OCI-LY7 (cell line): ENCODE data around the gene LRRC1. TPM values are rescaled to one million over a fixed set of nuclear protein-coding genes. Genes with fewer than 3 reads are reported as not detected.

Source experiments
- BruUV-seq: library from RNA; stranded (reverse); fragments of 400-500 nt; replicated peaks from 2 replicates; lab custom pipeline; 2021; lab: Mats Ljungman, UMichigan
- CTCF ChIA-PET: fragments of 300-600 bp; sonication (Branson Sonifier 250); formaldehyde crosslinking; loops from one replicate; lab custom pipeline; 2022; ENCODE audit warnings: antibody characterized with exemption; ENCODE audit not compliant: unreplicated experiment; lab: Charles Lee
- POLR2A ChIA-PET: fragments of 300-600 bp; sonication (Branson Sonifier 250); formaldehyde crosslinking; loops from one replicate; lab custom pipeline; 2022; ENCODE audit warnings: antibody characterized with exemption; lab: Charles Lee
- DNase-seq: peaks from one replicate; pipeline ENCODE4 v3.0.0-alpha.2; 2015; ENCODE audit warnings: low spot score
- H2AFZ ChIP-seq: fragments of 200-600 bp; sonication (generic), shearing (Covaris generic); 2 replicates; pipeline ENCODE4 v1.6.1; 2014; ENCODE audit warnings: mild to moderate bottlenecking, antibody characterized with exemption, low read length, moderate library complexity
- H3K27ac ChIP-seq: fragments of 200-600 bp; sonication (generic); 2 replicates; pipeline ENCODE4 v1.5.1; 2014; ENCODE audit warnings: mixed run types, low read depth, mild to moderate bottlenecking, moderate library complexity, low read length, inconsistent platforms; ENCODE audit not compliant: poor library complexity, severe bottlenecking
- H3K36me3 ChIP-seq: fragments of 200-600 bp; sonication (generic); 2 replicates; pipeline ENCODE4 v1.6.1; 2014; ENCODE audit warnings: mild to moderate bottlenecking, antibody characterized with exemption, low read length, moderate library complexity, mixed read lengths; ENCODE audit not compliant: insufficient read depth
- H3K4me1 ChIP-seq: fragments of 200-600 bp; sonication (generic); 2 replicates; pipeline ENCODE4 v1.5.1; 2014; ENCODE audit warnings: mild to moderate bottlenecking, low read length; ENCODE audit not compliant: insufficient read depth, poor library complexity, severe bottlenecking
- H3K4me2 ChIP-seq: fragments of 200-600 bp; sonication (generic); 2 replicates; pipeline ENCODE4 v1.6.1; 2014; ENCODE audit warnings: mild to moderate bottlenecking, low read length
- H3K4me3 ChIP-seq: fragments of 200-600 bp; sonication (generic); 2 replicates; pipeline ENCODE4 v1.5.1; 2014; ENCODE audit warnings: mild to moderate bottlenecking, low read depth, low read length; ENCODE audit not compliant: poor library complexity, severe bottlenecking
- H3K79me2 ChIP-seq: fragments of 200-600 bp; sonication (generic); 2 replicates; pipeline ENCODE4 v1.6.1; 2016; ENCODE audit warnings: low read depth, mild to moderate bottlenecking, low read length, moderate library complexity, mixed read lengths; ENCODE audit not compliant: insufficient read depth
- H3K9me2 ChIP-seq: fragments of 200-600 bp; sonication (generic); 2 replicates; pipeline ENCODE4 v1.6.1; 2016; ENCODE audit warnings: mild to moderate bottlenecking, low read length, mixed read lengths; ENCODE audit not compliant: insufficient read depth
- H3K9me3 ChIP-seq: fragments of 200-600 bp; sonication (generic); 2 replicates; pipeline ENCODE4 v1.6.1; 2014; ENCODE audit warnings: mild to moderate bottlenecking, mixed run types, low read length, mixed read lengths
- H4K20me1 ChIP-seq: fragments of 200-600 bp; sonication (generic); 2 replicates; pipeline ENCODE4 v1.6.1; 2014; ENCODE audit warnings: mild to moderate bottlenecking, antibody characterized with exemption, low read length, moderate library complexity, mixed read lengths; ENCODE audit not compliant: insufficient read depth
- EZH2phosphoT487 ChIP-seq: fragments of 200-600 bp; sonication (generic); IDR thresholded peaks from 2 replicates; pipeline ENCODE4 v1.6.1; 2018; ENCODE audit warnings: low read depth, borderline replicate concordance, mild to moderate bottlenecking, mixed run types, antibody characterized with exemption, low read length, moderate library complexity, mixed read lengths
- intact Hi-C: fragments of 100-400 bp; cut with micrococcal nuclease; formaldehyde crosslinking; loops from one replicate; pipeline ENCODE4 v1.10.0; 2022; ENCODE audit not compliant: unreplicated experiment
- total RNA-seq, 2 experiments: library from RNA; depleted of rRNA in 1 of 2; stranded (reverse); fragments of >200 nt in 1 of 2; shearing (Covaris generic) in 1 of 2; gene quantifications; 2 replicates each; pipeline ENCODE4 v1.2.3, GENCODE V29; 2014 to 2022
- TF ChIP-seq, protein P1 (sequence below): fragments of 200-600 bp; sonication (generic); conservative IDR thresholded peaks from 2 replicates; pipeline ENCODE4 v1.5.1; 2014; ENCODE audit warnings: mild to moderate bottlenecking, antibody characterized with exemption, low read length, moderate library complexity, mixed read lengths

LRRC1 gene
- total RNA-seq, 2 experiments from 2014 or later = 8.2 to 8.4 TPM

- no TSS peak for BruUV-seq
- no peaks in the 10 kb centered on the region for H3K9me3 ChIP-seq
- no peak for TF ChIP-seq EZH2phosphoT487
- TF ChIP-seq, protein P1, sequence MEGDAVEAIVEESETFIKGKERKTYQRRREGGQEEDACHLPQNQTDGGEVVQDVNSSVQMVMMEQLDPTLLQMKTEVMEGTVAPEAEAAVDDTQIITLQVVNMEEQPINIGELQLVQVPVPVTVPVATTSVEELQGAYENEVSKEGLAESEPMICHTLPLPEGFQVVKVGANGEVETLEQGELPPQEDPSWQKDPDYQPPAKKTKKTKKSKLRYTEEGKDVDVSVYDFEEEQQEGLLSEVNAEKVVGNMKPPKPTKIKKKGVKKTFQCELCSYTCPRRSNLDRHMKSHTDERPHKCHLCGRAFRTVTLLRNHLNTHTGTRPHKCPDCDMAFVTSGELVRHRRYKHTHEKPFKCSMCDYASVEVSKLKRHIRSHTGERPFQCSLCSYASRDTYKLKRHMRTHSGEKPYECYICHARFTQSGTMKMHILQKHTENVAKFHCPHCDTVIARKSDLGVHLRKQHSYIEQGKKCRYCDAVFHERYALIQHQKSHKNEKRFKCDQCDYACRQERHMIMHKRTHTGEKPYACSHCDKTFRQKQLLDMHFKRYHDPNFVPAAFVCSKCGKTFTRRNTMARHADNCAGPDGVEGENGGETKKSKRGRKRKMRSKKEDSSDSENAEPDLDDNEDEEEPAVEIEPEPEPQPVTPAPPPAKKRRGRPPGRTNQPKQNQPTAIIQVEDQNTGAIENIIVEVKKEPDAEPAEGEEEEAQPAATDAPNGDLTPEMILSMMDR = no peak
- no peak for DNase-seq
- no peaks in the 10 kb centered on the region for H3K4me1 ChIP-seq
- no peak overlapping the region for H3K27ac ChIP-seq
- H3K79me2 ChIP-seq = no peaks in the 10 kb centered on the region
- intact Hi-C loops = no loop called here
- no peaks in the 10 kb centered on the region; the same call in 1 of the 2 replicates for H4K20me1 ChIP-seq
- no peak overlapping the region for H3K4me3 ChIP-seq
- ChIA-PET CTCF (no interaction called here), POLR2A (no interaction called here)
- H2AFZ ChIP-seq = no peak overlapping the region
- H3K9me2 ChIP-seq = no peaks in the 10 kb centered on the region
- H3K36me3 ChIP-seq = no peaks in the 10 kb centered on the region
- no peak overlapping the region for H3K4me2 ChIP-seq
These were observed 53.0 kb downstream of the LRRC1 start for GRCh38 chr6:53847796-53848314.

DNA sequence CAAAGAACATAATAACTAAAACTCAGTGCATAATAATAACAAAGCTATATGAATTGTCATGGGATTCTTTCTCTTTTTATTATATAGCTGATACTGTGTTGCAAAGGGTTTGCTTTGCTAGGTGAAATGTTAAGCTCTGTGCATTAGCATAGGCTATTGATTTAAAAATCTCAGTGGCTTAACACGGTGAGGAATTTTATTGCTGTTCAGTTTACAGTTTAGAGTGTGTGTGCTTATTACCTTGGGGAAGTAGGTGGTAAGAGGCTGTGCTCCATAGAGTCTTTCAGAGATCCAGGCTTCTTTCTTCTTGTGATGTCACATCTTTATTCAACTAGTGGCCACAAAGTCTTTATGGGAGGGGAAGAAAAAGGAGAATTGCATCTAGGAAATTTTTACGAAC, 55.7 kb downstream of the LRRC1 start:
- Histone ChIP-seq H3K27ac (no peak overlapping the region), H3K4me2 (no peak overlapping the region), H3K9me3 (no peaks in the 10 kb centered on the region), H3K9me2 (no peaks in the 10 kb centered on the region), H3K36me3 (no peaks in the 10 kb centered on the region), H4K20me1 (no peaks in the 10 kb centered on the region; the same call in 1 of the 2 replicates), H2AFZ (no peak overlapping the region), H3K4me1 (no peaks in the 10 kb centered on the region), H3K4me3 (no peak overlapping the region), H3K79me2 (no peaks in the 10 kb centered on the region)
- DNase-seq = no peak
- ChIA-PET CTCF (no interaction called here), POLR2A (interaction anchor here (1.1 kb wide), 1 partner anchor 26 kb away, joined by 3 read pairs; no protein-coding TSS in a partner anchor)
- intact Hi-C loops = no loop called here
- TF ChIP-seq EZH2phosphoT487 = no peak
- no TSS peak for BruUV-seq

DNA sequence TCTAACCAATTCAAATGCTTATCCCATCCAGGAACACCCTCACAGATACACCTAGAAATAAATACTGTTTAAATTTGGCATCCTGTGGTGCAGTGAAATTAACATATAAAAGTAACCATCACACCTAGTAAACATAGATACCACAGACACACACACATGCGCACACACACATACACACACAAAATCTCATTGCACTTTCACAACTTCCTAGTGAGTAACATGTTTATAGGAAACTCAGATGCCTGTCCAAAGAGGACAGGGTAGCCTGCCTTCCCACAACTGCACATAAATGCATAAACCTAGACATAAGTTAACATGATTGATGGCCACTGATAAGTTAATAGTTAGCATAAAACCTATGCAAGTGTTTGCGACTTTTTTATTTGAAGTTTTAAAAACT, 56.8 kb downstream of the LRRC1 start:
- H3K27ac ChIP-seq = no peak overlapping the region
- H3K9me2 ChIP-seq = no peaks in the 10 kb centered on the region
- intact Hi-C loops = no loop called here

More for the DNA sequence above, 56.8 kb downstream of the LRRC1 start:
- Histone ChIP-seq H3K4me3 (no peak overlapping the region), H3K9me3 (no peaks in the 10 kb centered on the region), H2AFZ (no peak overlapping the region), H4K20me1 (no peaks in the 10 kb centered on the region; the same call in 1 of the 2 replicates), H3K36me3 (no peaks in the 10 kb centered on the region), H3K79me2 (no peaks in the 10 kb centered on the region), H3K4me1 (no peaks in the 10 kb centered on the region), H3K4me2 (no peak overlapping the region)
- DNase-seq = no peak
- CTCF ChIA-PET = no interaction called here
- TF ChIP-seq EZH2phosphoT487 = no peak
- TF ChIP-seq, protein P1 = no peak
- BruUV-seq = no TSS peak
- POLR2A ChIA-PET = no interaction called here
